RWPE2 (cell line): Measurements from ENCODE around the gene LHFPL3.

Experiments
- ATAC-seq: fragments of 200-7000 bp; cut with Tn5 transposase; 3 replicates; pipeline ENCODE4 v1.9.1; 2021; ENCODE audit warnings: low read depth
- DNase-seq: peaks from one replicate; pipeline ENCODE4 v3.0.0-alpha.2; 2020; ENCODE audit warnings: low spot score
- H3K27ac ChIP-seq: fragments of 450-650 bp; 2 replicates; pipeline ENCODE4 v1.5.1; 2017; ENCODE audit warnings: mild to moderate bottlenecking; ENCODE audit not compliant: poor library complexity, severe bottlenecking
- H3K27me3 ChIP-seq: fragments of 250-450 bp; sonication (Bioruptor Pico); 2 replicates; pipeline ENCODE4 v1.5.1; 2021; ENCODE audit warnings: mild to moderate bottlenecking, moderate library complexity; ENCODE audit not compliant: insufficient read depth, poor library complexity, severe bottlenecking
- H3K36me3 ChIP-seq: fragments of 250-450 bp; sonication (Bioruptor Pico); 2 replicates; pipeline ENCODE4 v1.5.1; 2020; ENCODE audit warnings: low read depth, mild to moderate bottlenecking, moderate library complexity
- H3K4me1 ChIP-seq: fragments of 250-450 bp; sonication (Bioruptor Pico); 2 replicates; pipeline ENCODE4 v1.5.1; 2021; ENCODE audit warnings: mild to moderate bottlenecking, moderate library complexity; ENCODE audit not compliant: insufficient read depth, poor library complexity, severe bottlenecking
- H3K4me3 ChIP-seq: fragments of 250-450 bp; sonication (Bioruptor Pico); 2 replicates; pipeline ENCODE4 v1.5.1; 2021; ENCODE audit warnings: mild to moderate bottlenecking, moderate library complexity; ENCODE audit not compliant: severe bottlenecking
- H3K9me3 ChIP-seq: fragments of 250-450 bp; sonication (Bioruptor Pico); 2 replicates; pipeline ENCODE4 v1.5.1; 2021; ENCODE audit warnings: mild to moderate bottlenecking, moderate library complexity; ENCODE audit not compliant: severe bottlenecking
- CTCF ChIP-seq: fragments of 450-650 bp; IDR thresholded peaks from one replicate; pipeline ENCODE4 v1.5.1; 2017; ENCODE audit warnings: mild to moderate bottlenecking, moderate library complexity; ENCODE audit not compliant: poor library complexity, severe bottlenecking

Gene LHFPL3

GRCh38 chr7:104366390-104366789 is 38.0 kb downstream of the LHFPL3 start:
- Histone ChIP-seq H3K4me3 (no peak overlapping the region), H3K36me3 (no peaks in the 10 kb centered on the region), H3K27me3 (peaks cover 3% of the 10 kb centered on the region), H3K27ac (no peak overlapping the region), H3K9me3 (no peaks in the 10 kb centered on the region), H3K4me1 (no peaks in the 10 kb centered on the region)
- DNase-seq = no peak
- no peak for ATAC-seq
- TF ChIP-seq CTCF = no peak

- TF ChIP-seq CTCF = no peak
- Histone ChIP-seq H3K36me3 (no peaks in the 10 kb centered on the region), H3K9me3 (no peaks in the 10 kb centered on the region), H3K27ac (no peak overlapping the region), H3K4me3 (no peak overlapping the region), H3K4me1 (no peaks in the 10 kb centered on the region), H3K27me3 (peaks cover 10% of the 10 kb centered on the region)
- no peak for ATAC-seq
- DNase-seq = no peak
Measured at GRCh38 chr7:104367926-104368325, 39.5 kb downstream of the LHFPL3 start.

- Histone ChIP-seq H3K27ac (no peak overlapping the region), H3K36me3 (no peaks in the 10 kb centered on the region), H3K9me3 (no peaks in the 10 kb centered on the region), H3K27me3 (peaks cover 14% of the 10 kb centered on the region), H3K4me3 (no peak overlapping the region), H3K4me1 (no peaks in the 10 kb centered on the region)
- ATAC-seq (no peak), DNase-seq (no peak)
- TF ChIP-seq CTCF = no peak
Measured at GRCh38 chr7:104371216-104371979, 43.0 kb downstream of the LHFPL3 start.

GRCh38 chr7:104371980-104372357 is 43.6 kb downstream of the LHFPL3 start:
- H3K9me3 ChIP-seq = no peaks in the 10 kb centered on the region
- no peaks in the 10 kb centered on the region for H3K4me1 ChIP-seq

More at GRCh38 chr7:104371980-104372357, 43.6 kb downstream of the LHFPL3 start:
- TF ChIP-seq CTCF = no peak
- ATAC-seq (no peak), DNase-seq (no peak)
- H3K4me3 ChIP-seq = no peak overlapping the region
- H3K36me3 ChIP-seq = no peaks in the 10 kb centered on the region
- peaks cover 14% of the 10 kb centered on the region for H3K27me3 ChIP-seq
- H3K27ac ChIP-seq = no peak overlapping the region
